Thoracic aorta (tissue), 2 donors: ENCODE results near the gene RHCE. TPM values are rescaled to one million over a fixed set of nuclear protein-coding genes. Genes with fewer than 3 reads are reported as not detected.
"Not testable (repeated sequence)": the region's sequence is repeated elsewhere in the genome, so short reads cannot be mapped to it uniquely, and the experiment has no call there.

Experiments
- ATAC-seq: fragments of 150-250 bp; one replicate; pipeline ENCODE4 v1.8.0; 2017; ENCODE audit warnings: low read depth; ENCODE audit not compliant: insufficient number of reproducible peaks, low FRiP score
- DNase-seq: peaks from one replicate; pipeline ENCODE4 v3.0.0-alpha.2; 2020; ENCODE audit warnings: low spot score
- H3K27ac ChIP-seq, 2 donors: fragments of 200-600 bp; sonication (generic); 1 replicate in 1 of 2; 2 replicates in 1 of 2; pipeline ENCODE4 v1.5.1; 2016; ENCODE audit warnings: mild to moderate bottlenecking in 2 of 2, moderate library complexity in 2 of 2
- H3K27me3 ChIP-seq: fragments of 200-600 bp; sonication (generic); replicated peaks from 2 replicates; pipeline ENCODE4 v1.6.0; 2016; ENCODE audit warnings: mild to moderate bottlenecking; ENCODE audit not compliant: insufficient read depth
- H3K36me3 ChIP-seq: fragments of 200-600 bp; sonication (generic); one replicate; pipeline ENCODE4 v1.5.1; 2016
- H3K4me1 ChIP-seq, 2 donors: fragments of 200-600 bp; sonication (generic); 1 replicate in 1 of 2; 2 replicates in 1 of 2; pipeline versions ENCODE4 v1.5.1 to v1.6.0; 2016; ENCODE audit warnings: low read depth in 2 of 2, mild to moderate bottlenecking in 1 of 2; ENCODE audit not compliant: control insufficient read depth in 1 of 2
- H3K4me3 ChIP-seq: fragments of 200-600 bp; sonication (generic); 2 replicates; pipeline ENCODE4 v1.5.1; 2016; ENCODE audit warnings: mild to moderate bottlenecking
- H3K9me3 ChIP-seq: fragments of 200-600 bp; sonication (generic); 2 replicates; pipeline ENCODE4 v1.5.1; 2016
- total RNA-seq, 2 donors: library from RNA; depleted of rRNA; stranded (reverse); fragments of >200 nt; gene quantifications; one replicate each; pipeline versions ENCODE4 v1.1.0 to v1.2.3, GENCODE V29; 2016
- TF ChIP-seq, protein P1 (sequence below): fragments of 200-600 bp; sonication (generic); IDR thresholded peaks from one replicate; pipeline ENCODE4 v1.5.1; 2019; ENCODE audit warnings: antibody characterized with exemption

The RHCE gene
- total RNA-seq, 2 donors from 2014 or later = not detected

- H3K9me3 ChIP-seq = no peaks in the 10 kb centered on the region
- DNase-seq = no peak
- H3K27me3 ChIP-seq = no peaks in the 10 kb centered on the region
- H3K4me3 ChIP-seq = no peak overlapping the region
- no peak for ATAC-seq
- H3K36me3 ChIP-seq = peaks cover 12% of the 10 kb centered on the region
- no peak overlapping the region for H3K27ac ChIP-seq
- TF ChIP-seq, protein P1, sequence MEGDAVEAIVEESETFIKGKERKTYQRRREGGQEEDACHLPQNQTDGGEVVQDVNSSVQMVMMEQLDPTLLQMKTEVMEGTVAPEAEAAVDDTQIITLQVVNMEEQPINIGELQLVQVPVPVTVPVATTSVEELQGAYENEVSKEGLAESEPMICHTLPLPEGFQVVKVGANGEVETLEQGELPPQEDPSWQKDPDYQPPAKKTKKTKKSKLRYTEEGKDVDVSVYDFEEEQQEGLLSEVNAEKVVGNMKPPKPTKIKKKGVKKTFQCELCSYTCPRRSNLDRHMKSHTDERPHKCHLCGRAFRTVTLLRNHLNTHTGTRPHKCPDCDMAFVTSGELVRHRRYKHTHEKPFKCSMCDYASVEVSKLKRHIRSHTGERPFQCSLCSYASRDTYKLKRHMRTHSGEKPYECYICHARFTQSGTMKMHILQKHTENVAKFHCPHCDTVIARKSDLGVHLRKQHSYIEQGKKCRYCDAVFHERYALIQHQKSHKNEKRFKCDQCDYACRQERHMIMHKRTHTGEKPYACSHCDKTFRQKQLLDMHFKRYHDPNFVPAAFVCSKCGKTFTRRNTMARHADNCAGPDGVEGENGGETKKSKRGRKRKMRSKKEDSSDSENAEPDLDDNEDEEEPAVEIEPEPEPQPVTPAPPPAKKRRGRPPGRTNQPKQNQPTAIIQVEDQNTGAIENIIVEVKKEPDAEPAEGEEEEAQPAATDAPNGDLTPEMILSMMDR = no peak
- peaks cover 0 to 2% of the 10 kb centered on the region in 2 donors for H3K4me1 ChIP-seq
Observed at GRCh38 chr1:25450891-25451290, 30.3 kb upstream of the RHCE start.

DNA sequence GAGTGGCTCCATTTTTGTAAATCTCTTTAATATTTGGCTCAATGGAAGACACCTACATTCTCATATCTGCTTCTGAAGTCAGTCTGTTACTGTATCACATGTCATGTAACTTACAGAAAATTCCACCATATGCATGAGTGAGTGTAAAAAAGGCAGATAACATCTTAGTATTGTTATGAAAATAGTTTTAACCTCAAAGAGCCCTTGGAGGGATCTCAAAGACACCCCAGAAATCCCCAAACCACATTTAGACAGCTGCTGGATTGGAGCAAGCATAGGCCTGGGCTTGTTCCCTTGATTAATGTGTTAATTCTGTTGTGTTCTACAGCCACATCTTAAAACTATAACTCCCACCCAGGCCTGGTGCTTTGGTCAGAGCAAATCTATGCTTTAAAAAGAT lies 26.9 kb upstream of the RHCE start:
- TF ChIP-seq, protein P1 = no peak
- H3K9me3 ChIP-seq = no peaks in the 10 kb centered on the region

DNA sequence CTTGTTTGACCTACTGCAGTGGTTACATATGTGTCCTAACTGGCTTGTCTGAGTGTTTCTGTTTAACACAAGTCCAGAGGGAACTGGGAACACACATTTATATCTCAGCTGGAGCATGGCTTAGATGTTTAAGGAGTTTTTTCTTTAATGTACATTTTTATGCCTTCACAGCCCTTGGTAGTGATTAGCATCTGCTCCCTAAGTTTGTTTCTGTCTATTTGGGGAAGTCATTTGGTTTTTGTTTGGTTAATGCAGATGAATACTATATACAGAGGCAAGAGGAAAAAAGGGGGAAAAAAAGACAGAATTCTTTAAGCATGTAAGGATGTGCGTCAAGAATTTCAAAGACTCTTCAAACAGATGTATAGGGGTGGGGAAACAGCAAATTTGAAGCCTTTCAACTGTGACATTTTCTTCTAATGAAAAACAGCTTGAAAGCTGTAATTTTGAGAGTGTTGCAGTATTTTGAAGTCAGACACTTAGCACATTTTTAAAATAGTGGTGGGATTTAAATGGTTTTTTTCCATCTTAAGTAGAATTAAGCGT lies 25.4 kb upstream of the RHCE start:
- peaks cover 8% of the 10 kb centered on the region for H3K36me3 ChIP-seq
- no peak for ATAC-seq
- no peak for DNase-seq

More for the DNA sequence above, 26.9 kb upstream of the RHCE start:
- peaks cover 0 to 7% of the 10 kb centered on the region in 2 donors for H3K4me1 ChIP-seq
- no peak for DNase-seq
- peaks cover 8% of the 10 kb centered on the region for H3K36me3 ChIP-seq
- H3K27ac ChIP-seq = no peak overlapping the region
- no peak for ATAC-seq
- H3K27me3 ChIP-seq = no peaks in the 10 kb centered on the region
- H3K4me3 ChIP-seq = no peak overlapping the region

GRCh38 chr1:25444604-25445003 lies 24.0 kb upstream of the RHCE start:
- H3K4me3 ChIP-seq, DNase-seq, H3K36me3 ChIP-seq, H3K27ac ChIP-seq, H3K27me3 ChIP-seq, ATAC-seq, H3K9me3 ChIP-seq: not testable (repeated sequence)
- H3K4me1 ChIP-seq = peaks cover 0 to 14% of the 10 kb centered on the region in 2 donors

More for the DNA sequence above, 25.4 kb upstream of the RHCE start:
- Histone ChIP-seq H3K4me3 (no peak overlapping the region), H3K27me3 (no peaks in the 10 kb centered on the region), H3K9me3 (no peaks in the 10 kb centered on the region), H3K4me1 (peaks cover 0 to 14% of the 10 kb centered on the region in 2 donors), H3K27ac (no peak overlapping the region)
- TF ChIP-seq, protein P1 = no peak

GRCh38 chr1:25443030-25443699 lies 22.5 kb upstream of the RHCE start:
- Histone ChIP-seq H3K27ac (no peak overlapping the region), H3K9me3 (no peaks in the 10 kb centered on the region), H3K4me1 (peaks cover 0 to 14% of the 10 kb centered on the region in 2 donors), H3K27me3 (no peaks in the 10 kb centered on the region), H3K4me3 (no peak overlapping the region), H3K36me3 (peaks cover 3% of the 10 kb centered on the region)
- TF ChIP-seq, protein P1 = no peak
- DNase-seq = no peak
- ATAC-seq = no peak
